SJCRH30 (cell line): Measurements from ENCODE around the gene NEUROG1. TPM values are rescaled to one million over a fixed set of nuclear protein-coding genes. Genes with fewer than 3 reads are reported as not detected.

Source experiments
- DNase-seq, 2 experiments: peaks; one replicate each; pipeline ENCODE4 v3.0.0-alpha.2; 2015 to 2020
- H3K27ac ChIP-seq: fragments of 250-450 bp; sonication (Bioruptor Pico); 2 replicates; pipeline ENCODE4 v1.5.1; 2020; ENCODE audit warnings: mild to moderate bottlenecking, moderate library complexity
- H3K27me3 ChIP-seq: fragments of 250-450 bp; sonication (Bioruptor Pico); 2 replicates; pipeline ENCODE4 v1.5.1; 2020; ENCODE audit warnings: mild to moderate bottlenecking, moderate library complexity
- H3K36me3 ChIP-seq: fragments of 250-450 bp; sonication (Bioruptor Pico); 2 replicates; pipeline ENCODE4 v1.5.1; 2020; ENCODE audit warnings: mild to moderate bottlenecking, moderate library complexity
- H3K4me1 ChIP-seq: fragments of 250-450 bp; sonication (Bioruptor Pico); 2 replicates; pipeline ENCODE4 v1.5.1; 2020; ENCODE audit warnings: mild to moderate bottlenecking, moderate library complexity
- H3K4me3 ChIP-seq: fragments of 250-450 bp; sonication (Bioruptor Pico); 2 replicates; pipeline ENCODE4 v1.5.1; 2020; ENCODE audit warnings: mild to moderate bottlenecking, moderate library complexity
- H3K9me3 ChIP-seq: fragments of 250-450 bp; sonication (Bioruptor Pico); replicated peaks from 2 replicates; pipeline ENCODE4 v1.5.1; 2020; ENCODE audit warnings: mild to moderate bottlenecking, moderate library complexity
- total RNA-seq: library from RNA; depleted of rRNA; stranded (reverse); fragments of >200 nt; shearing (Covaris generic); gene quantifications from 2 replicates; pipeline ENCODE4 v1.2.3, GENCODE V29; 2014

Gene NEUROG1
- total RNA-seq, 1 experiment from 2014 or later, result not detected

GRCh38 chr5:135568923-135569360 lies 33.2 kb upstream of the NEUROG1 start:
- H3K27ac ChIP-seq, result no peak overlapping the region
- no peak for DNase-seq
- H3K27me3 ChIP-seq, result no peaks in the 10 kb centered on the region
- H3K4me3 ChIP-seq, result no peak overlapping the region
- no peaks in the 10 kb centered on the region for H3K36me3 ChIP-seq
- H3K9me3 ChIP-seq, result no peaks in the 10 kb centered on the region
- H3K4me1 ChIP-seq, result peaks cover 6% of the 10 kb centered on the region; the same call in 1 of the 2 replicates

DNA sequence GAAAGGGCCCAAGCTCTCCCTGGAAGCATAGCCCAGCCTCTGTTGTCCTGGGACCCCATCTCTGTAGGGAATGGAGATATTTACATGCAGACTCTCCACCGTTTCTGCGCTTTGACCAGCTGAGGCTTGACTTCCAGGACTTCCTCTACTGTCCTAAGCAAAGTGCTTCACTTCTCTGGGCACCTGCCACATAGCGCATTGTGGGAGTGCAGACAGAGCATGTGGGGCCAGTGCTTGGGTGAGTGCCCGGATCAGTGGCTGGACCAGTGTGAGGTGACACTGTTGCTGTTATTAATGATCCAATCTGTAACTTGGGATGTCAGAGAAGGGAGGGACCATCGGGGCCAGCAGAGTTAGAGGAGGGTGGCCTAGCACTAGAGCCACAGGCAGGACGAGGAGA lies 32.5 kb upstream of the NEUROG1 start:
- no peaks in the 10 kb centered on the region for H3K27me3 ChIP-seq
- DNase-seq, result no peak
- no peaks in the 10 kb centered on the region for H3K36me3 ChIP-seq
- no peak overlapping the region for H3K4me3 ChIP-seq
- no peaks in the 10 kb centered on the region for H3K9me3 ChIP-seq
- peaks cover 6% of the 10 kb centered on the region; the same call in 1 of the 2 replicates for H3K4me1 ChIP-seq
- no peak overlapping the region for H3K27ac ChIP-seq

DNA sequence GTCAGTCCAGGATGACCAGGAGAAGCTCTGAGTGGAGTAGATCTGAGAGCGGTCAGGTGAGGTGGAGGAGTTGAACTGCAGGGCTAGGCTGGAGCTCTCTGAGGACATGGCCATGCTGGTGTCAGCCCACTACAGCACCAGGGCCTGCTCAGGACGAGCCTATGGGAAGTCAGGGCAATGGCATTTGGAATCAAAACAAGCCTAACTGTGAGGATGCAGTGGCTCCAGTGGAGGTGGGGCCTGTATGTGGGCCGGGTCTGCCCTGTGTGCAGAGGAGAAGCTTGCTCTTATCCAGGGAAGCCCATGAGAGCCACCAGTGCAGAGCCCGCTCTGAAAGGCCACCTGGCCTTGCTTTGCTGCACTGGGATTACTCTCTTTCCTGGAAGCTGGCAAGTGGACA lies 31.9 kb upstream of the NEUROG1 start:
- Histone ChIP-seq H3K36me3 (no peaks in the 10 kb centered on the region), H3K4me3 (no peak overlapping the region), H3K27me3 (no peaks in the 10 kb centered on the region), H3K27ac (no peak overlapping the region), H3K9me3 (no peaks in the 10 kb centered on the region), H3K4me1 (peaks cover 6% of the 10 kb centered on the region; the same call in 1 of the 2 replicates)
- DNase-seq, result no peak

- no peak overlapping the region for H3K4me3 ChIP-seq
- no peak overlapping the region for H3K27ac ChIP-seq
- H3K27me3 ChIP-seq, result 0 out of 2 replicates have a peak, but pooled peaks cover 3% of the 10 kb centered on the region
- DNase-seq, result no peak
- no peaks in the 10 kb centered on the region for H3K36me3 ChIP-seq
- peaks cover 6% of the 10 kb centered on the region; the same call in 1 of the 2 replicates for H3K4me1 ChIP-seq
- H3K9me3 ChIP-seq, result no peaks in the 10 kb centered on the region
Observed at GRCh38 chr5:135566422-135567400, 30.9 kb upstream of the NEUROG1 start.

GRCh38 chr5:135565725-135566421 lies 30.1 kb upstream of the NEUROG1 start:
- Histone ChIP-seq H3K36me3 (no peaks in the 10 kb centered on the region), H3K9me3 (no peaks in the 10 kb centered on the region), H3K27ac (no peak overlapping the region), H3K27me3 (0 out of 2 replicates have a peak, but pooled peaks cover 3% of the 10 kb centered on the region), H3K4me3 (no peak overlapping the region), H3K4me1 (peaks cover under 1% of the 10 kb centered on the region; the same call in 1 of the 2 replicates)
- DNase-seq, result peak; percentile 64 to 76

GRCh38 chr5:135565266-135565665 lies 29.5 kb upstream of the NEUROG1 start:
- Histone ChIP-seq H3K27ac (no peak overlapping the region), H3K27me3 (0 out of 2 replicates have a peak, but pooled peaks cover 3% of the 10 kb centered on the region), H3K36me3 (no peaks in the 10 kb centered on the region), H3K4me3 (no peak overlapping the region), H3K9me3 (no peaks in the 10 kb centered on the region), H3K4me1 (no peaks in the 10 kb centered on the region)
- no peak for DNase-seq

GRCh38 chr5:135564331-135564730 lies 28.6 kb upstream of the NEUROG1 start:
- no peak for DNase-seq
- Histone ChIP-seq H3K4me3 (no peak overlapping the region), H3K4me1 (no peaks in the 10 kb centered on the region), H3K27me3 (0 out of 2 replicates have a peak, but pooled peaks cover 3% of the 10 kb centered on the region), H3K27ac (no peak overlapping the region), H3K36me3 (no peaks in the 10 kb centered on the region), H3K9me3 (no peaks in the 10 kb centered on the region)

DNA sequence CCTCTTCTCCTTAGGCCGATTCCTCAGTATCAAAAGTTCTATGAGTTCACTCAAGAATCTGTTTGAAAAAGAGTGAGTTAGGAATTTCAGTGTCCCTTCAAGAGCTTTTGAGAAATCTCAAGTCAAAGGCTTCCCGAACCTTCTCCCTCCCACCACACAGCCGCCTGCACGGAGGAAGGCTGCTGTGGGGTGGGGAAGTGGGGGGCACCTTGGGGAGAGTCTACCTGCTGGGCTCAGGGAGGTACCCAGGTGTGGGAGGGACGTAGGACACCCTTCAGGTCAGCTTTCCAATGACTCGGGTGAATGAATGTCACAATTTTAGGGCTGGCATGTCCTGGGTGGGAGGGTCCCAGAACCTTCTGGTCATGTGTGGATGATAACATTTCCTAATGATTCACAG lies 25.5 kb upstream of the NEUROG1 start:
- Histone ChIP-seq H3K4me1 (no peaks in the 10 kb centered on the region), H3K9me3 (no peaks in the 10 kb centered on the region), H3K27me3 (0 out of 2 replicates have a peak, but pooled peaks cover 11% of the 10 kb centered on the region), H3K4me3 (no peak overlapping the region), H3K27ac (no peak overlapping the region), H3K36me3 (no peaks in the 10 kb centered on the region)
- DNase-seq, result no peak

- no peaks in the 10 kb centered on the region for H3K9me3 ChIP-seq
- H3K4me3 ChIP-seq, result no peak overlapping the region
- no peaks in the 10 kb centered on the region for H3K36me3 ChIP-seq
- H3K27ac ChIP-seq, result no peak overlapping the region
- peak; percentile 75 to 90 for DNase-seq
- no peaks in the 10 kb centered on the region for H3K4me1 ChIP-seq
- H3K27me3 ChIP-seq, result 0 out of 2 replicates have a peak, but pooled peaks cover 11% of the 10 kb centered on the region
Observed at GRCh38 chr5:135560858-135561257, 25.1 kb upstream of the NEUROG1 start.

DNA sequence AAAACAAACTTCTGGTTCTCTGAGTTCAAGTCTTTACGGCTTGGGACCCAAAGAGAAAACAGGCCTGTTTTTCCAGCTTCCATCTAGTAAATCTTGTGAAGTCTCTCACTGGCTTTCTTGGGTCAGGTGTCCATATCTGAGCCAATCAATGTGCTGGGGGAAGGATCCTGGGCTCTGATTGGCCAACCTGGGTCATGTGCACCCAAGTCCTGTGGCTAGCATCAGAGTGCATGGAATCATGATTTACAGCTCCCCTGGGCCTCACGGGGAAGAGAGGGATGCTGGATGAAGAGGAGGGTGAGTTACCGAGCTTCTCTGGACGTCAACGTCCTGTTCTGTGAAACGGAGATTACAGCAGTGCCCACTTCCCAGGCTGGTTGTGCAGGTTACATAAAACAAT lies 23.6 kb upstream of the NEUROG1 start:
- Histone ChIP-seq H3K36me3 (no peaks in the 10 kb centered on the region), H3K27me3 (0 out of 2 replicates have a peak, but pooled peaks cover 11% of the 10 kb centered on the region), H3K9me3 (no peaks in the 10 kb centered on the region), H3K4me1 (no peaks in the 10 kb centered on the region), H3K4me3 (no peak overlapping the region), H3K27ac (no peak overlapping the region)
- DNase-seq, result peak; percentile 27 to 61

DNA sequence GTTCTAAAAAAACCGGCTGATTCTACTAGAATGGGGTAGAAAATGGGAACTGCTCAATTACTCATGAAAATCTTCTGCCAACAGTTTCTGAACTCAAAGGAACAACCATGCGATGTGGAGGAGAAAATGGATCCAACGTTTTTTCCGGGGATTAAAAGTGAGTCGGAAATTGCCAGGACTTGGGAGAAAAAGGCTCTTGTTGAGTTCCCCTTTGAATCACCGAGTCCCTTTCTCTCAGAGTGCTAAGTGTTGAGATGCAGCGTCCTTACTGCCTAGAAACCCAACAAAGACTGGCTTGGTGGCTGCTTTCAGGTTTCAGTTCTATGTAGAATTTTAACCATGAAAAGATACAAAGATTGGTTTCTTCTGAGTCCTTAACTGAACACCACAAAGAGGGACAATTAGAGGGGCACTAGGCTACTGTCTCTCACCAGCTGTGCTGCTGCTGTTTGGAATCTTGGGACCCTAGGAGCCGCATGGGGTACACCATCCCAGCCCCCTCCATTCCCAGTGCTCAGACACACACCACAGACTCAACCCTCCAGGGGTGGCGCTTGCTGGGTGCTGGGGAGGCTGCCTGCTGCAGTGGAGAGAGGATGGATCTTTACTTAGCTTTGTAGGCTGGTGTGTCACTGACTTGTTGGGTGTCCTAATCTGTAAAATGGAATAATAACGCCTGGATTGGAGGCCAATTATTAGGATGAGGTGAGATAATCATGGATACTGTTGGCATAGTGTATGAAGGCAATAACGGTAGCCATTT lies 21.5 kb upstream of the NEUROG1 start:
- no peak overlapping the region for H3K27ac ChIP-seq
- H3K27me3 ChIP-seq, result 0 out of 2 replicates have a peak, but pooled peaks cover 11% of the 10 kb centered on the region
- DNase-seq, result no peak
- H3K4me3 ChIP-seq, result no peak overlapping the region
- H3K9me3 ChIP-seq, result no peaks in the 10 kb centered on the region
- H3K36me3 ChIP-seq, result no peaks in the 10 kb centered on the region
- no peaks in the 10 kb centered on the region for H3K4me1 ChIP-seq

DNA sequence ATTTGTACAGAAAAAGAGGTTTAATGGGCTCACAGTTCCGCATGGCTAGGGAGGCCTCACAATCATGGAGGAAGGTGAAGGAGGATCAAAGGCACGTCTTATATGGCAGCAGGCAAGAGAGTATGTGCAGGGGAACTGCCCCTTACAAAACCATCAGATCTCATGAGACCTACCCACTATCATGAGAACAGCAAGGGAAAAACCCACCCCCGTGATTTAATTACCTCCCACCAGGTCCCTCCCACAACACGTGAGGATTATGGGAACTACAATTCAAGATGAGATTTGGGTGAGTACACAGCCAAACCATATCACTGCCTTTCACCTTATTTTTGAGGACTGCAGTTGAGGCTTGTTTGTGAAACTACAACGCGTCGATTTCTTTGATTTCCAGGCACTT lies 20.9 kb upstream of the NEUROG1 start:
- Histone ChIP-seq H3K4me3 (no peak overlapping the region), H3K9me3 (no peaks in the 10 kb centered on the region), H3K36me3 (no peaks in the 10 kb centered on the region), H3K27ac (no peak overlapping the region), H3K27me3 (0 out of 2 replicates have a peak, but pooled peaks cover 8% of the 10 kb centered on the region), H3K4me1 (no peaks in the 10 kb centered on the region)
- no peak for DNase-seq

- DNase-seq, result no peak
- Histone ChIP-seq H3K27ac (no peak overlapping the region), H3K9me3 (no peaks in the 10 kb centered on the region), H3K4me1 (no peaks in the 10 kb centered on the region), H3K36me3 (no peaks in the 10 kb centered on the region), H3K27me3 (0 out of 2 replicates have a peak, but pooled peaks cover 8% of the 10 kb centered on the region), H3K4me3 (no peak overlapping the region)
Observed at GRCh38 chr5:135555530-135555929, 19.8 kb upstream of the NEUROG1 start.
